Activated gamma-delta T cell treated with anti-CD3 and anti-CD28 coated beads, Interleukin-2, amount 50 U/mL, for 16 hours (primary cell): Measurements from ENCODE around the gene PAPPA.

ENCODE experiments used
- DNase-seq: peaks from one replicate; pipeline ENCODE4 v3.0.0-alpha.2; 2020; ENCODE audit warnings: low read depth

The PAPPA gene

DNA sequence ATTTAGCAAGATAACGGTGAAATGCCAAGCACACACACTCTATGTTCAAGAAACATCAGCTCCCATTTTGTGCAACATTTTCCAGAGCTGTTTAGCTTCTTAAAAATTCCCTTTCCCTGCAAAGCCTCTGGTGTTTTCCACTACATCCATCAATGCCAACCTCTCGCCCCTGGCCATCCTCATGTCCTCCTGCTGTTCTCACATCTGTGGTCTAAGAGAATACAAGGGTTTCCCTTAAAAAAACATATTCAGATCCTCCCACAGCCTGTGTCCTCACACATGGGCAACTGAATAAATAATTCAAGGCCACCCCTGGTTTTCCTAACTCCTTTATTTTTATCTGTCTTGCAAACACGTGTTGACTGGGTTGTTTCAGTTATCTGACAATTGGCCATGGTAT, 70.3 kb downstream of the PAPPA start:
- DNase-seq: no peak

DNA sequence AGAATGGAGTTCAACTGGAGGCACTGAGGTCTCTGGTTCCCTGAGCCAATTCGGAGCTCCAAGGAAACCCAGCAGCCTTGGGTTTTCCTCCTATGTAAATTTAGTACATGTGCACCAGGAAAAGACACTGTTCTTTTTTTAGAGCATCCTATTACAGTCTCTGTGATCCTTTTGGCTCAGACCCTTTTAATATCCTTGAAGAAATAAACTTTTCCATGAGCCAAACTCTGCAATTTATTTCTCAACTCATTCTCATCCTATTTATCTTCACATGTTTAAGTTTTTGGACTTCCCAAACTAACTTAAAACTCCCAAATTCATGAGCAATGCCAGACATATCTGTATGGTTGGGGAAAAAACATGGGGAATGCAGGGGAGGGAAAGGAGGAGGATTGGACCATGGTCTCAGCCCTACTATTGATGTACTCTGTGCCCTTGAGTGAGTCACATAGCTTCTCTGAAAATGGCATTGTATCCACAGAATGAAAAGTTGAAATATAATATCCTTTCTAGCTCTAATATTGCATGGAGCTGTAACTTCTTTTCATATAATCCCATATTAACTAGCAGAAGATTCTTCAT, 76.6 kb downstream of the PAPPA start:
- DNase-seq: no peak

GRCh38 chr9:116232424-116233159, 79.0 kb downstream of the PAPPA start:
- DNase-seq: no peak

- no peak for DNase-seq
Observed at GRCh38 chr9:116233160-116233530, 79.6 kb downstream of the PAPPA start.

DNA sequence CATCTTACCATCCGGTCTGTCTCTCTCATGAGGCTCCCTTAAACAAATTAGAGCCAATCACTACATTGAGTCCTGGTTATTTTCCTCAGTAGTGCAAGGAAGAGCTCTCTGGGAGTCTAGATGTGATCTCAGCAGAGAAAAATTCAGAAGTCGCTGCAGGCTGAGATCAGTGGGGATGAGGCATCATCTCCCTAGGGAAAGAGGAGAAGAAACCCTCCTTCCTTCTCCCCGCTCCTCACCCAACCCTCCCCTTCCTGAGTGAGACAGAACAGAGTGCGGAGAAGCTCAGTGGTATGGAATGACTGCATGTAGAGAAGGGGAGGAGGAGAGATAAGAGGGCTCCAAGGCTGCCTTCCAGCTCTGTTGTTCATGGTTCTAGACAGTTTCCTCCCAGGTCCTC, 80.5 kb downstream of the PAPPA start:
- DNase-seq: no peak

GRCh38 chr9:116236979-116237378, 83.4 kb downstream of the PAPPA start:
- no peak for DNase-seq

DNA sequence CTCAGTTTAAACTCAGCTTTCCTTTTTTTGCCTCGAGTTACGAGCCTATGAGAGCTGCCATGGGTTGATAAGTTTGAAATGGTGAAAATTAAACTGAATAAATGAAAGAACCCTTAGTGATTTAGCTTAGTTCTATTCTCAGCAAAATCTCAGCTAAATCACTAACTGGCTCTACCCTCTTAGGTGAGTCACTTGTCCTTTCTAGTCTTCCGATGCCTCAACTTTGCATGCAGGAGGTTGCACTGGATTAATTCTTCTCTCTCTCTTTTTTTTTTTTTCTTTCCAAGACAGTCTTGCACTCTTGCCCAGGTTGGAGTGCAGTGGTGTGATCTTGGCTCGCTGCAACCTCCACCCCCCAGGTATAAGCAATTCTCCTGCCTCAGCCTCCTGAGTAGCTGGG, 83.9 kb downstream of the PAPPA start:
- no peak for DNase-seq

- no peak for DNase-seq
Observed at GRCh38 chr9:116238225-116238624, 84.6 kb downstream of the PAPPA start.

- DNase-seq: no peak
Observed at GRCh38 chr9:116238776-116239340, 85.3 kb downstream of the PAPPA start.

DNA sequence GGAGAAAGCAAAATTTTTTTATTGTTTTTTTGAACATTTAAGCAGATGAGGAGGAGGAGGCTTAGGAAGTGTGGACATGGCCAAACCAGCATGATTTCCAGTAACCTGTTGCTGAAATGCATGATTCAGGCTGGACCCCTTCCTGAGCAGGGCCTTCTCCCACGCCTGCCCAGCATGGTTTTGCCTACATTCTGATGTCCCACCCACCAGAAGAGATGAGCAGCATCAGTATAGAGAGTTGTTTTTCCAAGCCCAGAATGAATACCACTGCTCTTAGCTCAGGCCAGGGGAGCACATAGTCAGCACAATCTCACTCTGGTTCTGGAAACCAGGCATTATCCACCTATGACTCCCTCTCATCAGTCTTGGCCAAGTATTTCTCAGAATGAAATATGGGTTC, 90.1 kb downstream of the PAPPA start:
- DNase-seq: no peak

GRCh38 chr9:116247284-116247683, 93.7 kb downstream of the PAPPA start:
- DNase-seq: no peak

DNA sequence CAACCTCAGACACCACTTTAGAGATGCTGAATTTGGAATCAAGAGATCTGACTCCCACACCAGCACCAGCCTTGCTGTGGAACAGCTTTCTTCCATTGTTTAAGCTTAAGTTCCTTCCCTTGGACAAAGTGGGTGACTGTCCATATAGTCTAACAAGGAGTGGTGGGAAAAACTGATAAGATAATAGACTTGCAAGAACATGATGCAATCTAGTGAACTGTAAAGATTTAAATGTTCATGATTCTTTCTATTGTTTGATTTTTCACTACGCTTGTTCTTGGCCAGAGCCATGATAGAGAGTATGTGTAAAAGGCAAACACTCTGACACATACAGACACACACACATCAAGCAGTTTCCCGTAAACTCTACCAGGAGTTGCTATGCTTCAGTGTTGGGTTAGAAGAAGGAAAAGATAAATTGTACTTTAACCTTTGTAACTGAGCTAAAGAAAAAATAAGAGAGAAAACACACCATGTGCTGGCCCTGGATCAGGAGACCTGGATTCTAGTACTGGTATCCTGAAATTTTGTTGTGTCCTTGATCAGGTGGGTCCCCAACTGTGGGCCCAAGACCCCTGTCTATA, 94.3 kb downstream of the PAPPA start:
- no peak for DNase-seq

DNA sequence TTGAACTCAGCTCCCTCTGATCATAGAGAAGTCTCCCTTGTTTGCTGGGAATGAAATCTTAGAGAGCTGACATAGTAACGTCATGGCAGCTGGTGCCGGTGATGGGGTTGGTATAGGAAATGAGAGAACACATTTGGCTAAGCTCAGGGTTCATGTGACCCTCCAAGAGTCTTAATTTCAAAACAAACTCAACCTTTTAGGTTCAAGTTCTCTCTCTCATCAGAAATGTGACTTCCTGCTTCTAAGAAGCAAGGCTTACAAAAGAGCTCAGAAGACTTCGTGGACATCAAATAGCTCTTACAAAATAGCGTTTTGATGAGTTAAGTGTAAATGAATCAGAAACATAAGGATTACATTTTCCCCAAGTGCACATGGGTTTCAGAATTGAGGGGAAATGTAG, 97.3 kb downstream of the PAPPA start:
- DNase-seq: no peak

- DNase-seq: no peak
Observed at GRCh38 chr9:116251366-116251765, 97.8 kb downstream of the PAPPA start.

- no peak for DNase-seq
Observed at GRCh38 chr9:116260531-116260930, 106.9 kb downstream of the PAPPA start.

GRCh38 chr9:116262448-116262847, 108.9 kb downstream of the PAPPA start:
- DNase-seq: no peak

DNA sequence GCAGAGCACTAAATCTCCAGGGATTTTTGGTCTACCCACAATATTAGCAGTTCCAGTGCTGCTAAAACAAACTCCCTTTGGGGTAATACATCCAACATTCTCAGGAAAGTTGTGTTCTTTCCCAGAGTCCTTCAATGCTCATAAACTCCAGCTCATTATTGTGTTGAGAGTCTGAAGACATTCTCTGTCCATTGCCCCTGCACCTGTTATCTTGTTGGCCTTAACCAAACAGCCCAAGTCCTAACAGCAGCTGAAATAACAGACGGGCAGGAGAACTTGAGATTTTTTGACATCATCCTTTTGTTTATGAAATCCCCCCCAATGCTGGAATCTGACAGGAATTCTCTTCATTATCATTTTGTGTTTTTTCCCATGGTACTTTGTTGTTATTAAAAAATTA, 110.8 kb downstream of the PAPPA start:
- no peak for DNase-seq

- DNase-seq: no peak
Observed at GRCh38 chr9:116267021-116267420, 113.4 kb downstream of the PAPPA start.

- no peak for DNase-seq
Observed at GRCh38 chr9:116269250-116269649, 115.7 kb downstream of the PAPPA start.

GRCh38 chr9:116270546-116270945, 117.0 kb downstream of the PAPPA start:
- DNase-seq: no peak

DNA sequence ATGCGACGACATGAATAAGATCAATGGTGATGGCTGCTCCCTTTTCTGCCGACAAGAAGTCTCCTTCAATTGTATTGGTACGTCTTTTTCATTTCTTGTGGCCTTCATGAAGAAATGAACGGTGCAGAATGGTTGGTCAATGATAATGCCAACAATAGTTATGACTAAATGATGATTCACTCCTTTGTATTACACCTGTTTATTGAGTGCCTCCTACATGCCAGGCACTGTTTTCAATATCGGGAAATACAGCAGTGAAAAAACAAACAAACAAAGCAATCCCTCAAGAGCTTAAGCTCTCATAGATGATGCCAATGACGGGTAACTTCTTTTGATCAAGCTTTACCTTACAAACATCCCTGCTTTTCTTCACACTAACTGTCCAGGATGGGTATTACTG, 117.7 kb downstream of the PAPPA start:
- DNase-seq: no peak

DNA sequence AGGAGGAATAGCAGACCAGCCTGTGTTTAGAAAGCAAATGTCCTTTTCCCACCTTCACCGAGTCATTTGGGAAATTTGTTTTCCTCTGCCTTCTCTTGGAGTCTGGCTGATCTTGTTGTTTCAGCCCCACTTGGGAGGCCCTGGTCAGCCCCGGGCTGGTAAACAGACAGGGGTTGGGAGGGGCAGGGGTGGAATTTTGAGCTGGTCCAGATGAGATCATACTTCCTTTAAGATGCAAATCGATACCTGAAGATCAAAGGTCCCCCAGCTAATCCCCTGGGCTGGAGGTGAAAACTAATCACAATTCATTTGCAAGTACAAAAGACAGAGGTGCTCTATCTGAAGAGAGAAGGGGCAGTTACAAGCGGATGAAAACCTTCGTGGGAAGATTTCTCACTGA, 118.4 kb downstream of the PAPPA start:
- no peak for DNase-seq

DNA sequence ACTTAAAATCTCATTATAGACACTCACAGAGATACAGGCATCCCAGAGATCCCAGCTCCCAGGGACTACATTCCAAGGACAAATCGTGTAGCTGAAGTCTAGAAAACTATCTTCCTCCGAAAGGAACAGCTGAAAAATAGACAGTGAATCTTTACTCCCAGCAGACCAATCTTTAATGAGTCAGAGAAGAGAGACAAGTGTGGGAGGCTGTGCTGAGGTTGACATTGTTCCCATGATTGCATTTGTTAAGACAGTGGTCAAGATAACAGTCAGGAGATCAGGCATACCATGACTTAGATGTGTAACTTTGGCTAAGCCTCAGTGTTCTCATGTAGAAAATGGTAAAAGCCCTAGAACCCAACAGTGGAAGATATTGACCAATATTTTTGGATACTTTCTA, 120.7 kb downstream of the PAPPA start:
- DNase-seq: no peak
